DMS153 treated with DMSO at 0.1 percent for 48 hours (cell line): ENCODE results near the gene WRAP53.

Experiments used
- DNase-seq: peaks from one replicate; lab custom pipeline; 2025; ENCODE audit not compliant: unreplicated experiment; lab: John Stamatoyannopoulos, UW

Gene WRAP53

DNA sequence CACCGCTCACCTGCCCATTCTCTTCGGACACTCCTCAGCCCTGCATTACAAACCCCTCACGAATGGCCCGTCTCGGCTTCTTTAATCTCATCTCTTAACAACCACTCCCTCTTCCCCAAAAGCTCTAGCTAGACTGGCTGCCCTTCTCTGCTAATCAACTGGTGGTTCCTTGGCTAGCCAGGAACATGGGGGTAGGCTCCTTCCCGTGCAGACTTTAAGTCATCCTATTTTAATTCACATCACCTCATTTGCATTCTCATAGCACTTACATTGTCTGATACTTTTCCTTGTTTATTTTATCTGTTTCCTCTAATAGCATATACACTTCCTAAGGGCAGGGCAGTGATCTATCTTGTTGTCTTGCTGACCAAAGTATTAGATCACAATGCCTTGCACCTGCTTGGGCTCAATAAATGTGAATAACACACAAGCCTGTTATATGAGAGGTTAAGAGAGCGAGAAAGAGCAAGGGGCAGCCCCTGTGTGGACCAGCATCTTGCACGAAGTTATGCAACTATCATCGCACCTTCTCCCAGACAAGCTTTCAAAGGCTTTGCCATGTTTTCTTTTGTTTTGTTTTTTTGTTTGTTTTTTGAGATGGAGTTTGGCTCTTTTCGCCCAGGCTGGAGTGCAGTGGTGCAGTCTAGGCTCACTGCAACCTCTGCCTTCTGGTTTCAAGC lies 10.7 kb upstream of the WRAP53 start:
- DNase-seq, result no peak

DNA sequence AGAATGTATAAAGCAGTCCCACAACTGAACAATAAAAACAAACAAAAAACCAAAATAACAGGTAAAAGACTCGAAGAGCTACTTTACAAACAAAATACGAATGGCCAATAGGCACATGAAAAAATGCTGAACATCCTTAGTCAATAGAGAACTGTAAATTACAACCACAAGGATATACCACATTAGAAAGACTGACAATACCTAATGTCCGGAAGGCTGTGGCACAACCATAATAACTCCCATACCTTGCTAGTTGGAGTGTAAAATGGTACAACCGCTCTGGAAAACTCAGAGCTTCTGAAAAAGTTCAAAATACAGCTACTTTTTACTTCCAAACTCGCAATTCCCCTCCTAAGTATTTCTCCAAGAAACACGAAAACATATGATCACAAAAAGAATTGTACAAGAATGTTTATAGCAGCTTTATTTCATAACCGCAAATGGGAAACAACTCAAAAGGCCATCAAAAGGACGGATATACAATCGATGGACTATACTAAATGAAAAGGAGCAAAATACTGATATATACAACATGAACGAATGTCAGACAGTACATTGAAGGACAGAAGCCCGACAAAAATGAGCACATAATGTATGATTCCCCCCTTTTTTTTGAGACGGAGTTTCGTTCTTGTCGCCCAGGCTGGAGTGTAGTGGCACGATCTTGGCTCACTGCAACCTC lies 3.3 kb upstream of the WRAP53 start:
- no peak for DNase-seq

DNA sequence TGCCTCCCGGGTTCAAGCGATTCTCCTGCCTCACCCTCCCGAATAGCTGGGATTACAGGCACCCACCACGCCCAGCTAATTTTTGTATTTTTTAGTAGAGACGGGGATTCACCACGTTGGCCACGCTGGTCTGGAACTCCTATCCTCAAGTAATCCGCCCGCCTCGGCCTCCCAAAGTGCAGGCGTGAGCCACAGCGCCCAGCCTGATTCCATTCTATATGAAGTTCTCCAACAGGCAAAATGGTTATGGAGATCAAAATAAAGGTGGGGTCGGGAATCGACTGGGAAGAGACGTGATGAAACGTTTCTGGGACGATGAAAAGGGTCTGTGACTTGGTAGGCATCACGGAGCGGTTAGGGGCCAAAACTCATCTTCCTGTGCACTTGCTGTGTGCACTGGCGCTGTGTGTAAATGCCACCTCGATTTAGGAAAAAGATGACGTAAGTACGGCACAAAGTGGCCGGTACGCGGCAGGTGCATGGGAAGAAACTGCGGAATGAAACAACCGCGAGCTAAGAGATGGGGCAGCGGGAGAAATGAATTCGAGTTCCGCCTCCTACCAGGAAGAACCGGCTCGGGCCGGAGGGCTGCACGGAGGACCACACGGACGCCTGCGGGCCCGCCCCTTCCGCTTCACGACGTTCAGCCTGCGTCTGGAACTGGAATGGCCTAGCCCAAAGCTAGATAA lies 2.6 kb upstream of the WRAP53 start:
- DNase-seq, result peak; percentile 67

DNA sequence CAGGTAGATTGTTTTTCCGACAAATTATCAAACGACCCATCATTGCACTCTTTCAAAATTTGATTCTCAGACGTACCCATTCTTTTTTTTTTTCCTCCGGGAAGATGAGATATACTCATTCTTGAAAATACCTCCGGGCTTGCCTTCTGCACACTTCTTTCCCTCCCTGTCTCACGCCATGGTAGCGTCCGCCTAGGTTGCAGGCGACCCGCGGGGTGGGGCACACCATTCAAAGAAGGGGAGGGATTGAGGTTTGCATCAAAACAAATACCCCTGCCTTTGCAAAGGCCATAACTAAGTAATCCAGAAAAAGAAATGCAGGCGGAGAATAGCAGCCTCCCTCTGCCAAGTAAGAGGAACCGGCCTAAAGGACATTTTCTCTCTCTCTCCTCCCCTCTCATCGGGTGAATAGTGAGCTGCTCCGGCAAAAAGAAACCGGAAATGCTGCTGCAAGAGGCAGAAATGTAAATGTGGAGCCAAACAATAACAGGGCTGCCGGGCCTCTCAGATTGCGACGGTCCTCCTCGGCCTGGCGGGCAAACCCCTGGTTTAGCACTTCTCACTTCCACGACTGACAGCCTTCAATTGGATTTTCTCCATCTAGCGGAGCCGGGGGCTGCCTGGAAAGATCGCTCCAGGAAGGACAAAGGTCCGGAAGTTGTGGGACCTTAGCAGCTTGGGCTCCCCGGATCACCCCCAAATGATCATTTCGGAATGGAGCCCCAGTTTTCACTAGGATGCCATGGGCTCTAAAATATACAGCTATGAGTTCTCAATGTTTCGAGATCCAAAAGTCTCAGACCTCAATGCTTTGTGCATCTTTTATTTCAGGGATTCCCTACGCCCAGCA lies 1.8 kb upstream of the WRAP53 start:
- peak; percentile 67 for DNase-seq

DNA sequence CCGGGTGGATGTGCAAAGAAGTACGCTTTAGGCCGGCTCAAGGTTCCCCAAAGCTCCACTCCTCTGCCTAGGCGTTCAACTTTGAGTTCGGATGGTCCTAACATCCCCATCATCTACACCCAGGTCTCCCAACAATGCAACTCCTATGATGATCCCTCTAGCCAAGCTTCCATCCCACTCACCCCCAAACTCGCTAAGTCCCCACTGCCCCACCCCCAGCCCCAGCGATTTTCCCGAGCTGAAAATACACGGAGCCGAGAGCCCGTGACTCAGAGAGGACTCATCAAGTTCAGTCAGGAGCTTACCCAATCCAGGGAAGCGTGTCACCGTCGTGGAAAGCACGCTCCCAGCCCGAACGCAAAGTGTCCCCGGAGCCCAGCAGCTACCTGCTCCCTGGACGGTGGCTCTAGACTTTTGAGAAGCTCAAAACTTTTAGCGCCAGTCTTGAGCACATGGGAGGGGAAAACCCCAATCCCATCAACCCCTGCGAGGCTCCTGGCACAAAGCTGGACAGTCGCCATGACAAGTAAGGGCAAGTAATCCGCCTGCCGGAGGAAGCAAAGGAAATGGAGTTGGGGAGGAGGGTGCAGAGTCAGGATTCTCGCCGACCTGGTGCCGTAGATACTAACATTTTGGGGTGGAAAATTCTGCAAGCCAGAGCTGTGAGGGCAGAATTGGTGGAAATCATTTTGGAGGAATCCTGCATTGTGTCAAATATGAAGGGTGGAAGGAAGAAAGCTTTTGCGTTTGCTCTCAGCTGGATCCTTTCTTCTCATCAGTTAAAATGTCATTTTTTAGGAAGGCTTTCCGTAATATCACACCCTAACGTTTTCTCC lies 987 bp upstream of the WRAP53 start, which contains the start of gene TP53:
Gene TP53, minus strand, starts transcription at position 419 of the 836 bp plus-strand sequence. CDS start 10,896 bp downstream, outside the sequence.
- DNase-seq, result no peak

DNA sequence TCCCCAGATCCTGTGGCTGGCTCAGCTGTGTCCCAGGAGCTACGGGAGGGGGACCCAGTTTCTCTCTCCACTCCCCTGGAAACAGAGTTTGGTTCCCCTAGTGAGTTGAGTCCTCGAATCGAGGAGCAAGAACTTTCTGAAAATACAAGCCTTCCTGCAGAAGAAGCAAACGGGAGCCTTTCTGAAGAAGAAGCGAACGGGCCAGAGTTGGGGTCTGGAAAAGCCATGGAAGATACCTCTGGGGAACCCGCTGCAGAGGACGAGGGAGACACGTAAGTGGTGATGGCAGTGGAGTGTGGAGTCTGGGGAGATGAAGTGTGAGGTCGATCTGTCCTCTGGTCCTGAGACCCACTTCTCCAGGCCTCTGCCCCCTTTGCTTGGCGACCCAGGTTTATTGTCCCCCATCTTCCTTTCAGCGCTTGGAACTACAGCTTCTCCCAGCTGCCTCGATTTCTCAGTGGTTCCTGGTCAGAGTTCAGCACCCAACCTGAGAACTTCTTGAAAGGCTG lies 585 bp downstream of the WRAP53 start:
- no peak for DNase-seq

DNA sequence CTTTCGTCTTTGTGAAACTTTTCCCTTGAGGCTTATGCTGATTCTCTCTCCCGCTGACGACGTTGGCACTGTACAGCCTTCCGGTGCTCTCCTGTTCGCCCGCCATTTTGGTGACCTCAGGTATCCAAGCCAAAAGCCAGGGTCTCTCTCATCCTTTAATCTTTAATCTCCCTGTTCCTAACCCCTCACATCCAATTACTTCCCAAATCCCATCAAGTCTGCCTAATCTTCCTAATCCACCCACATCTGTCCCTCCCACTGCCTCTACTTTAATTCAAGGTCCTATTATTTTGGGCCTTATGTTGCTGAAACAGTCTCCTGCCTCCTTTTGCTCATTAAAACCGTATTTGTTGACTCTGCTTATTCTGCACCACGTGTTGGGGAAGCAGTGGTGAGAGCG lies 7.3 kb downstream of the WRAP53 start:
- DNase-seq, result no peak

DNA sequence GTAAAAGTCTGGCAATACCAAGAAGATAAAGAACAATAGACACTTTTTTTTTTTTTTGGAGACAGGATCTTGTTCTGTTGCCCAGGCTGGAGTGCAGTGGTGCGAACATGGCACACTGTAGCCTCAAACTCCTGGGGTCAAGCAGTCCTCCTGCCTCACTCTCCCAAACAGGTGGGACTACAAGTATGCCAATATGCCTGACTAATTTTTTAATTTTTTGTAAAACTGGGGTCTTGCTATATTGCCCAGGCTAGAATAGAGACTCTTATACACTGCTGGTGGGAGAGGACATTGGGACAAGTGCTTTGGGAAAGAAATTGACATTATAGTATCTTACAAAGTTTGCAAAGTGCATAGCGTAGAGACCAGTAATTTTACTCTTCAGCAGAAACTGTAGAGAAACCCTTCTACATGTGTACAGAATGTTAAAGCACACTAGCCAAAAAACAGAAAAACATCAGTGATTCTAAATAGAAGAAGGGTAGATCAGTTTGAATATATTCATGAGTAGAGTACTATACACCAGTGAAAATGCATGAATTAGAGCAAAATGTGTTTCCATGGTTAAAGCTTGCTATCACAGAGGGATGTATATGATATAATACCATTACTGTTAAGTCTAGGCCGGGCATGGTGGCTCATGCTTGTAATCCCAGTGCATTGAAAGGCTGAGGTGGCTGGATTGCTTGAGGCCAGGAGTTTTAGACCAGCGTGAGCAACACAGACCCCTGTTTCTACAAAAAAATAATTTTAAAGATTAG lies 9.7 kb downstream of the WRAP53 start:
- no peak for DNase-seq

DNA sequence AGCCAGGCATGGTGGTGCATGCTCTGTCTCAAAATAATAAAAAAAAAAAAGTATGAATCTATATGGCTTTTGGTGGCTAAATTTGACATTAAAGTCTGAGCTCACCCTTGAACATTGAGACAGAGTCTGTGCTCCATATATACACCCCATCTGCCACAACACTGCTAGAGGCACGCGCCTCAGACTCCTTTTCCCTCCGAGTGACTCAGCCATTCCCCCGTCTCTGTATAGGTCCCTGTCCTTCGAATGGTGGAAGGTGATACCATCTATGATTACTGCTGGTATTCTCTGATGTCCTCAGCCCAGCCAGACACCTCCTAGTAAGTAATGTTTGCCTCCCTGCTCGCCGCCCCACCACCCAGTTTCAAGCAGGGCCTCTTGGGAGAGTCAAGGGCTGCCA lies 12.2 kb downstream of the WRAP53 start:
- no peak for DNase-seq

DNA sequence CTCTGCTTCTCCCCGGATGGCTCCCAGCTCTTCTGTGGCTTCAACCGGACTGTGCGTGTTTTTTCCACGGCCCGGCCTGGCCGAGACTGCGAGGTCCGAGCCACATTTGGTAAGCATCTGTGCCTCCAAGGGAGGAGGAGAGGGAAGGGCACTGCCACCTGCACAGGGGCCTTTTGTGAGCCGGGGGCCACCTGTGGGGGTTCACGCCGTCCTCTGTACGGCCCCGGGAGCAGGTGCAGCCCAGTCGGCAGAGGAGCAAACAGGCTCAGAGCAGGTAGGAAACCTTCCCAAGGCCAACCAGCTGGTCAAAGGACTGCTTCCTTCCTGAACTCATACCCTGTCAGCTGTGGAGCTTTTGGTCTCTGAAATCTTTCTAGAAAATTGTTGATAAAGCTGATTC lies 13.4 kb downstream of the WRAP53 start:
- DNase-seq, result no peak

DNA sequence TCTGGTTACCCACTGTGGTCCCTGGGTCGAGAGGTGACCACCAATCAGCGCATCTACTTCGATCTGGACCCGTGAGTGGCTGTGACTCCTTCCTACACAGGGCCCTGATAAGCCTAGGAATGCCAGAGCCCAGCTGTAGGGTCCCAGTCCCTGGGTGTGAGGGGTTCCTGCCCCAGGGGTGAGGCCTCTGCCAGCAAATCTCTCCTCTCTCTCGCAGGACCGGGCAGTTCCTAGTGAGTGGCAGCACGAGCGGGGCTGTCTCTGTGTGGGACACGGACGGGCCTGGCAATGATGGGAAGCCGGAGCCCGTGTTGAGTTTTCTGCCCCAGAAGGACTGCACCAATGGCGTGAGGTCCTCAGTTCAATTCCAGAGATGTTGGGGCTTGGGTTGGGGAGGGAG lies 14.5 kb downstream of the WRAP53 start:
- no peak for DNase-seq

DNA sequence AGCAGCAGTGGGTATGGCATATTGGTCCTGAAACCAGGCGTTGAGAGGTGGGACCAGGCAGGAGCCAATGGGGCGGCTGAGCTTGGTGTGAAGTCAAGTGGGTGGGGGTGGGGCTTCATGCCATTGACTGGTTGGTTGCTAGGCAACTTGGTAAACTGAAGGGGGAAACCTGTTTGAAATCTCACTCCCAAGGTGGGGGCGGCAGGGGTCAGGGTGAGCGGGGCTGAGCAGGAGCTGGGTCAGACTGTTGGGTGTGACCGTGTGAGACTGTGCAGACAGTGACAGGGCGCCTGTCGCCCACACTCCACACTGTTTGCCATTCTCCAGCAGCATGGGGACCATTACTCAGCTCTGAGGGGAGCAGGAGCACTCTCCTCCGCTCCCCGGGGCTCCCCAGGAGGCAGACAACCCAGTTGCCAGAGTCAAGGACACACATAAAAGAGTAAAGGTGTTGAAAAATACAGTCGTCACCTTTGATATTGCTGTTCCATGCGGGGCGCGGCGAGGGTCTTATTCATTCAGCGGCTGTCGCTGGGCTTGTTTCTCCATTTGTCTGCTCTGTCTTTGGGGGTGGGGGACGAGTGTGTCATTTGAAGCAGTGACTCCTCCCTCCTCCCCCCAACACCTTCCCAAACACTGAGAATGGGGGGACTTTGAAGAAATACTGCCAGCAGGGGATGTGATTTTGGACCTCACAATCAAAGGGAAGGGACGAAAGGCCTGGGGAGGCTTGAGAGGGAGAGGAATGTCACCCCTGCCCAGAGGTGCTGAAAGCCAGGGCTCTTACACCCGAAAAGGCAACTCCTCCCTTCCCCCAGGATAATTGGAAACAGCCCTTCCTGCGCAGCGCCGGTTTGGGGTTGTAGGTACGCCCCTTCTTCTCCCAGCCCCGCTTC lies 15.6 kb downstream of the WRAP53 start:
- DNase-seq, result peak; percentile 16

DNA sequence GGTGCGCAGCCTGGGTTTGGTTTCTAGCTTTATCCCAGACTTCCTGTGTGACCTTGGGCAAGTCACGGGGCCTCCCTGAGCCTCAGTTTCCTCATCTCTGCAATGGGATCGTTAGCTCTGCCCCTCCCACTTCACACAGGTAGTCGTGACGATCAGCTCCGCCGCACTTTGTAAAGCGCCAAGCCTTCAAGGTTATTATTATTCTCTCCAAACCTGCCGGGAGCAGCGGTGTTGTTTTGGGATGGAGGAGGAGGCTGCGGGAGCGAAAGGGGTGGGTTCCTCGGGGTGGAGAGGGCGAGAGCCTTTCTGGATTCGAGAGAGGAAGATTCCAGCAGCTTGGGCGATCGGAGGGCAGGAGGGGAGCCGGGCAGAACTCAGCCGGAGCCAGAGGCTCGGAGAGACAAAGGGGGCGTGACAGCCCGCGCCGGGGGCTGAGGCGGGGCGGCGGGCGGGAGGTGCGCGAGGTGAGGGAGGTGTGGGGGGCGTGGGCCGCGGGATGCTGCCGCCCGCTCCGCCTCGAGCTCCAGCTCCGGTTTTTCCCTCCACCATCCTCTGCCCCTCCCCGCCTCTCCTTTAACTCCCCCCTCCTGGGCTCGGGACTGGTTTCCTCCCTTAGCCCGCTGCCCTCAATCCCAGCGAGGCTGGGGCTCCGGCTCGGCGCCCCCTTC lies 16.5 kb downstream of the WRAP53 start, which contains the start of gene EFNB3:
Gene EFNB3, plus strand, starts transcription at position 602 of the 668 bp plus-strand sequence. CDS start 397 bp downstream, outside the sequence.
- DNase-seq, result no peak

DNA sequence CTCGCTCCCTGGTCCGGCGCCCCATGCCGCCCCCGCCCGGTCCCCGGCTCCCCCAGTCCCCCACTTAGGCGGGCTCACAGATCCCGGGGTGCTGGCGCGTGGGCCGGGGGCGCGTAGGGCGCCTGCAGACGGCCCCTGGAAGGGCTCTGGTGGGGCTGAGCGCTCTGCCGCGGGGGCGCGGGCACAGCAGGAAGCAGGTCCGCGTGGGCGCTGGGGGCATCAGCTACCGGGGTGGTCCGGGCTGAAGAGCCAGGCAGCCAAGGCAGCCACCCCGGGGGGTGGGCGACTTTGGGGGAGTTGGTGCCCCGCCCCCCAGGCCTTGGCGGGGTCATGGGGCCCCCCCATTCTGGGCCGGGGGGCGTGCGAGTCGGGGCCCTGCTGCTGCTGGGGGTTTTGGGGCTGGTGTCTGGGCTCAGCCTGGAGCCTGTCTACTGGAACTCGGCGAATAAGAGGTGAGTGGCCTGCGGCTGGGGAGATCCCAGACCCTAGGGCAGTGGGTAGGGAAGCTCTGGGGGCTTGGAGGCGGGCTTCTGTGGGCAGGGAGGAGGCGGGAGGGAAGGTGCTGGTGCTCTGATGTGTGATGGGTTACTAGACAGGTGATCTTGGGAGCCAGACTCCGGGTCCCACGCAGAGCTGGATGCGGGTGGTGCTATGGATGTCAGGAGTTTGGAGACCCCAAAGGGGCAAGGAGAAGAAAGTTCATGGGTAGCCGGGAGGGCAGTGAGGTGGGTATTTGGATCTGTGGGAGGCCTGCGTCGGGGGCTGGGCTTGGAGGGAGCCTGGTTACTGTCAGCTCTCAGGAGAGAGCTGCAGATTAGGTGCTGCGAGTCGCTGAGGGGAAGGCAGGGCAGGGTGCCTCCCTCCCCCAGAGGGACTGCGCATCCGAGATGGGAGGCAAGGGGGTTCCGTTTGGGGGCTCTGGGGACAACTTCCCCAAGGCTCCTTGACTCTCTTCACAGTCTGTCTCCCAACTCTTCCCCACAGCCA lies 17.3 kb downstream of the WRAP53 start:
- no peak for DNase-seq

DNA sequence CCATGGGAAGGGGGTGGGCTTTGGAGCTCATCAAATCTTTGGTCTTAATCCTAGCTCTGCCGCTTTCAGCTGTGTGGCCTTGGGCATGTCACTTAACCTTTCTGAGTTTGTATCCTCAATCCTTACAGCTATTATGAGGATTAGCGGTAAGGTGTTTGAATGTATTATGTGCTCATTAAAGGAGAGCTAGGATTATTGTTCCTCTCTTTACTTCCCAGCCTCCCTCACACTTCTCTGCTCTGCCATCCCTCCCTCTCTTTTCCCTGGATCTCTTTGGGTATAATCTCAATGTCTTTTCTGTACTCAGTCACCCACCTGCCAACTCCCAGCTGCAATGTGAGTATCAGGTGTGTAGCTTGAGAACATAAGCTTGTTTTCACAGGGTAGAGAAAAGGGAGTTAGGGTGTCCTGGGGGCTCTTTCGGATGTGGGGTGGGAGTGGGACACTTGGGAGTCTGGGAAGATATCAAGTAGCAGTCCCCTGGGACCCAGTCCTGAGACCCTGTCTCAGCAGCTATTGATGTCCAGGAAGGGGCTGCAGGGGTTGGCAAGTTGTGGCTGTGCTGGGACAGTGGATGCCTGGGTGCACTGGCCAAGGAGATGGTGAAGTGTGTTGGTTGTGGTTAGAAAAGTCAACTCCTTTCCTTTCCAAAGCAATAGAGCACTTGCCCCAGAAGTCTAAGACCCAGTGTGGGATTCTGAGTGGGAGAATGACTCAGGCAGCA lies 18.5 kb downstream of the WRAP53 start:
- DNase-seq, result no peak

DNA sequence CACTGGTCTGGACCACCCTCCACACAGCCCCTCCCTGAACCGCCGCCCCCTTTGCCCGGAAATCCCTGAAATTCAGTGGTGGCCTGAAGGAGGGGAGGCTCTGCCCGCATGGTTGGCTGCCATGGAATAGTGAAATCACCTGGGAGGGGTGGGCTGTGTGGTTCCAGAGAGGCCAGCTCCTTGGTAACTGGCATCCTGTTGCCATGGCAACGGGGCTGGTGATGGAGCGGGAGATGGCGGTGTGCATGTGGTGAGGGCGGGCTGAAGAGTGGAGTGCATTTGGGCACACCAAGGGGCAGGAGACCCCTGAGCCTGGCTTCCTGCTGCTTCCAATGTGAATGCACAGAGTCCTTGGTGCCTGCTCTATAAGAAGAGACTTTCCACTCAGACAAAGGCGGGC lies 19.2 kb downstream of the WRAP53 start:
- no peak for DNase-seq
